BJ (cell line): Measurements from ENCODE around the gene VMO1. TPM values are rescaled to one million over a fixed set of nuclear protein-coding genes. Genes with fewer than 3 reads are reported as not detected.

ENCODE experiments used
- CTCF ChIA-PET: fragments of 350-600 bp; formaldehyde crosslinking; extraction: SDS; loops from one replicate; lab custom pipeline; 2021; ENCODE audit warnings: antibody characterized with exemption, inconsistent platforms; lab: Yijun Ruan, JAX
- POLR2A ChIA-PET: fragments of 300-600 bp; sonication (Branson Sonifier 250); formaldehyde crosslinking; extraction: SDS; loops from one replicate; lab custom pipeline; 2021; ENCODE audit warnings: antibody characterized with exemption; lab: Charles Lee
- DNase-seq: peaks from one replicate; pipeline ENCODE4 v3.0.0-alpha.2; 2011; ENCODE audit warnings: low read depth
- H3K27me3 ChIP-seq: 2 replicates; pipeline ENCODE4 v1.6.0; 2011; ENCODE audit warnings: low read length; ENCODE audit not compliant: control insufficient read depth, insufficient read depth
- H3K36me3 ChIP-seq: 2 replicates; pipeline ENCODE4 v1.5.1; 2011; ENCODE audit warnings: low read length; ENCODE audit not compliant: control insufficient read depth, insufficient read depth
- H3K4me3 ChIP-seq: 2 replicates; pipeline ENCODE4 v1.5.1; 2011; ENCODE audit warnings: low read depth, mild to moderate bottlenecking, control low read depth, low read length
- CTCF ChIP-seq: IDR thresholded peaks from 2 replicates; pipeline ENCODE4 v1.5.1; 2011; ENCODE audit warnings: low read depth, mild to moderate bottlenecking, control low read depth, inconsistent platforms, low read length, moderate library complexity; ENCODE audit not compliant: insufficient read depth
- polyA plus RNA-seq: library from polyadenylated mRNA; depleted of rRNA; stranded (reverse); fragments of >200 nt; gene quantifications from 2 replicates; pipeline ENCODE4 v1.2.3, GENCODE V29; 2011

The VMO1 gene
- polyA plus RNA-seq, 1 experiment = 0.92 TPM

GRCh38 chr17:4743216-4743615, 42.9 kb downstream of the VMO1 start:
- CTCF ChIA-PET = interaction anchor here (0.7 kb wide), 1 partner anchor 138 kb away, joined by 3 read pairs; no protein-coding TSS in a partner anchor
- no peak for TF ChIP-seq CTCF
- POLR2A ChIA-PET = no interaction called here
- no peak overlapping the region for H3K4me3 ChIP-seq
- H3K27me3 ChIP-seq = peaks cover 28% of the 10 kb centered on the region
- H3K36me3 ChIP-seq = no peaks in the 10 kb centered on the region
- no peak for DNase-seq

- no peak for TF ChIP-seq CTCF
- POLR2A ChIA-PET = no interaction called here
- Histone ChIP-seq H3K27me3 (peaks cover 26% of the 10 kb centered on the region), H3K4me3 (no peak overlapping the region), H3K36me3 (no peaks in the 10 kb centered on the region)
- DNase-seq = no peak
- CTCF ChIA-PET = no interaction called here
Measured at GRCh38 chr17:4742629-4743028, 43.5 kb downstream of the VMO1 start.

GRCh38 chr17:4742133-4742532, 44.0 kb downstream of the VMO1 start:
- no peak for TF ChIP-seq CTCF
- Histone ChIP-seq H3K4me3 (no peak overlapping the region), H3K36me3 (no peaks in the 10 kb centered on the region), H3K27me3 (peaks cover 26% of the 10 kb centered on the region)
- DNase-seq = no peak
- POLR2A ChIA-PET = no interaction called here
- CTCF ChIA-PET = interaction anchor here (0.7 kb wide), 1 partner anchor 127 kb away, joined by 3 read pairs; no protein-coding TSS in a partner anchor

GRCh38 chr17:4741544-4741943, 44.6 kb downstream of the VMO1 start:
- CTCF ChIA-PET = interaction anchor here (0.7 kb wide), 1 partner anchor 127 kb away, joined by 3 read pairs; no protein-coding TSS in a partner anchor
- POLR2A ChIA-PET = no interaction called here
- H3K36me3 ChIP-seq = no peaks in the 10 kb centered on the region
- DNase-seq = no peak
- H3K4me3 ChIP-seq = no peak overlapping the region
- no peak for TF ChIP-seq CTCF
- H3K27me3 ChIP-seq = peaks cover 26% of the 10 kb centered on the region

GRCh38 chr17:4740584-4740983, 45.6 kb downstream of the VMO1 start:
- no peak overlapping the region for H3K4me3 ChIP-seq
- H3K27me3 ChIP-seq = peaks cover 24% of the 10 kb centered on the region
- no peak for DNase-seq
- H3K36me3 ChIP-seq = no peaks in the 10 kb centered on the region
- ChIA-PET CTCF (no interaction called here), POLR2A (no interaction called here)
- no peak for TF ChIP-seq CTCF
